ENCODE results near the gene AFTPH. TPM values are rescaled to one million over a fixed set of nuclear protein-coding genes. Genes with fewer than 3 reads are reported as not detected.

Gene AFTPH
- total RNA-seq, 1 donor from 2014 or later, result 16.0 TPM

GRCh38 chr2:64574871-64575270 is 50.7 kb downstream of the AFTPH start:
- H3K9me3 Mint-ChIP-seq (ENCODE audit: unreplicated experiment), result no peaks in the 10 kb centered on the region

GRCh38 chr2:64581018-64581417 is 56.9 kb downstream of the AFTPH start:
- H3K4me3 Mint-ChIP-seq (ENCODE audit: unreplicated experiment), result no peak overlapping the region
- H3K9me3 Mint-ChIP-seq (ENCODE audit: unreplicated experiment), result no peaks in the 10 kb centered on the region
- Histone ChIP-seq H3K9me3 (ENCODE audit: insufficient read depth, low read depth, low read length) (no peaks in the 10 kb centered on the region), H3K27ac (ENCODE audit: low read depth, low read length) (no peak overlapping the region), H3K36me3 (ENCODE audit: insufficient read depth, low read length) (no peaks in the 10 kb centered on the region), H3K79me2 (ENCODE audit: insufficient read depth, low read length) (no peaks in the 10 kb centered on the region), H3K4me2 (ENCODE audit: low read length) (no peak overlapping the region), H3K9ac (ENCODE audit: low read length) (no peak overlapping the region), H3K4me3 (ENCODE audit: insufficient read depth, low read depth, low read length) (no peak overlapping the region), H3K4me1 (ENCODE audit: insufficient read depth, low read length) (no peaks in the 10 kb centered on the region), H4K20me1 (ENCODE audit: insufficient read depth, low read length) (no peaks in the 10 kb centered on the region), H2AFZ (ENCODE audit: low read depth, low read length) (no peak overlapping the region), H3K27me3 (ENCODE audit: insufficient read depth, low read length) (no peaks in the 10 kb centered on the region)
- FAIRE-seq (no peak), DNase-seq (ENCODE audit: low read depth) (no peak)
- H3K27ac Mint-ChIP-seq (ENCODE audit: unreplicated experiment), result no peak overlapping the region
- H3K36me3 Mint-ChIP-seq (ENCODE audit: low read depth, unreplicated experiment), result no peaks in the 10 kb centered on the region
- TF ChIP-seq EZH2 (IDR thresholded peaks at IDR 0.05; ENCODE audit: insufficient read depth, low read length), result no peak
- TF ChIP-seq CTCF (IDR thresholded peaks at IDR 0.05; ENCODE audit: insufficient read depth, low read depth, low read length), result no peak
- H3K27me3 Mint-ChIP-seq (ENCODE audit: low read depth, unreplicated experiment), result no peaks in the 10 kb centered on the region
- no peaks in the 10 kb centered on the region for H3K4me1 Mint-ChIP-seq (ENCODE audit: low read depth, unreplicated experiment)

More at GRCh38 chr2:64574871-64575270, 50.7 kb downstream of the AFTPH start:
- H3K27me3 ChIP-seq (ENCODE audit: insufficient read depth, low read length), result no peaks in the 10 kb centered on the region
- Mint-ChIP-seq H3K4me1 (ENCODE audit: low read depth, unreplicated experiment) (no peaks in the 10 kb centered on the region), H3K27ac (ENCODE audit: unreplicated experiment) (no peak overlapping the region), H3K36me3 (ENCODE audit: low read depth, unreplicated experiment) (peaks cover 2% of the 10 kb centered on the region), H3K4me3 (ENCODE audit: unreplicated experiment) (no peak overlapping the region), H3K27me3 (ENCODE audit: low read depth, unreplicated experiment) (no peaks in the 10 kb centered on the region)
- no peak for DNase-seq (ENCODE audit: low read depth)
- H3K9me3 ChIP-seq (ENCODE audit: insufficient read depth, low read depth, low read length), result no peaks in the 10 kb centered on the region
- no peak overlapping the region for H3K27ac ChIP-seq (ENCODE audit: low read depth, low read length)
- FAIRE-seq, result no peak
- H4K20me1 ChIP-seq (ENCODE audit: insufficient read depth, low read length), result no peaks in the 10 kb centered on the region
- H3K79me2 ChIP-seq (ENCODE audit: insufficient read depth, low read length), result no peaks in the 10 kb centered on the region
- no peak for TF ChIP-seq EZH2 (IDR thresholded peaks at IDR 0.05; ENCODE audit: insufficient read depth, low read length)
- TF ChIP-seq CTCF (IDR thresholded peaks at IDR 0.05; ENCODE audit: insufficient read depth, low read depth, low read length), result no peak
- H3K9ac ChIP-seq (ENCODE audit: low read length), result no peak overlapping the region
- H2AFZ ChIP-seq (ENCODE audit: low read depth, low read length), result no peak overlapping the region
- no peaks in the 10 kb centered on the region for H3K4me1 ChIP-seq (ENCODE audit: insufficient read depth, low read length)
- H3K4me3 ChIP-seq (ENCODE audit: insufficient read depth, low read depth, low read length), result no peak overlapping the region
- H3K36me3 ChIP-seq (ENCODE audit: insufficient read depth, low read length), result no peaks in the 10 kb centered on the region
- H3K4me2 ChIP-seq (ENCODE audit: low read length), result no peak overlapping the region

GRCh38 chr2:64581777-64582539 is 57.8 kb downstream of the AFTPH start:
- Histone ChIP-seq H3K36me3 (ENCODE audit: insufficient read depth, low read length) (no peaks in the 10 kb centered on the region), H3K4me2 (ENCODE audit: low read length) (no peak overlapping the region), H3K27me3 (ENCODE audit: insufficient read depth, low read length) (no peaks in the 10 kb centered on the region), H3K27ac (ENCODE audit: low read depth, low read length) (no peak overlapping the region), H3K9me3 (ENCODE audit: insufficient read depth, low read depth, low read length) (no peaks in the 10 kb centered on the region), H3K9ac (ENCODE audit: low read length) (no peak overlapping the region), H3K4me1 (ENCODE audit: insufficient read depth, low read length) (no peaks in the 10 kb centered on the region), H4K20me1 (ENCODE audit: insufficient read depth, low read length) (no peaks in the 10 kb centered on the region), H3K79me2 (ENCODE audit: insufficient read depth, low read length) (no peaks in the 10 kb centered on the region), H3K4me3 (ENCODE audit: insufficient read depth, low read depth, low read length) (no peak overlapping the region), H2AFZ (ENCODE audit: low read depth, low read length) (no peak overlapping the region)
- DNase-seq (ENCODE audit: low read depth), result no peak
- peaks cover under 1% of the 10 kb centered on the region for H3K4me1 Mint-ChIP-seq (ENCODE audit: low read depth, unreplicated experiment)
- H3K27ac Mint-ChIP-seq (ENCODE audit: unreplicated experiment), result no peak overlapping the region
- no peaks in the 10 kb centered on the region for H3K9me3 Mint-ChIP-seq (ENCODE audit: unreplicated experiment)
- FAIRE-seq, result no peak
- no peaks in the 10 kb centered on the region for H3K36me3 Mint-ChIP-seq (ENCODE audit: low read depth, unreplicated experiment)
- H3K4me3 Mint-ChIP-seq (ENCODE audit: unreplicated experiment), result no peak overlapping the region
- TF ChIP-seq CTCF (IDR thresholded peaks at IDR 0.05; ENCODE audit: insufficient read depth, low read depth, low read length) (no peak), EZH2 (IDR thresholded peaks at IDR 0.05; ENCODE audit: insufficient read depth, low read length) (no peak)
- no peaks in the 10 kb centered on the region for H3K27me3 Mint-ChIP-seq (ENCODE audit: low read depth, unreplicated experiment)

Measured in astrocyte (in vitro differentiated cells and primary cell).